ENCODE data around the gene TIMP2.

DNA sequence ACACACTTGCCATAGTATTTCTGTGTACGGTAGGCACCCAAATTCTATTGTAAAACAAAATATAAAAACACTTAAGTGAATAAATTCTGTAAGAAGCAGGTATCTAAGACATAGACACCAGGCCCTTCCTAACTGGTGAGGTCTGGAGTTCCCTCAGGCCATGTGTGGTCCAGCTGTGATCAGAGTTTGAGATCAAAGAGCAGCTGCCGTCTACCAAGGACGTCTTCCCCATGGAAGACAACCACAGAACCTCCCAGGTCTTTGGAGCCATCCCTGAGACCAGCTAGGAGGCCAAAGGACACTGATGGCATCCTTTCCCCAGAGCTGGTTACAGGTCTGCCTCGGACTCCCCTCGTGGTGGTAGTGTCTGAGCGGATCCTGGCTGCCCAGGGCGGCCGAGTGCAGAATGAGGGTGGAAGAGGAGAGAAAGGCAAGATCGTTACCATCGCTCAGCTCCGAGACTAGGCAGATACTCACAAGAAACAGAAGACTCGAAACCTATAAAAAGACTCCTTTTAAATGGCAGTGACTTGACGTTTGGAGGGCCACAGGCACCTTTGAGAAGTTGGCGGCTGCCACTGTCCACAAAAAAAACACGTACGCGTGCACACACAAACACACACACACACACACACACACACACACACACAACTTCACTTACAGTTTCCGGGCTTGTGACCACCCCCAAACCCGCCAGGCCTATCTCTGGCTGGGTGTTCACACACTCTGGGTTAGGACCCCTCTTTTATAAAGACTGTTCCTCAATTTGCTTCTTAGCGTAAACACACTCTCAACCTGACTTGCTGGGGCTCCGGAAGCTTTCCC lies 7.5 kb downstream of the TIMP2 start:
- TF ChIP-seq, protein P1, sequence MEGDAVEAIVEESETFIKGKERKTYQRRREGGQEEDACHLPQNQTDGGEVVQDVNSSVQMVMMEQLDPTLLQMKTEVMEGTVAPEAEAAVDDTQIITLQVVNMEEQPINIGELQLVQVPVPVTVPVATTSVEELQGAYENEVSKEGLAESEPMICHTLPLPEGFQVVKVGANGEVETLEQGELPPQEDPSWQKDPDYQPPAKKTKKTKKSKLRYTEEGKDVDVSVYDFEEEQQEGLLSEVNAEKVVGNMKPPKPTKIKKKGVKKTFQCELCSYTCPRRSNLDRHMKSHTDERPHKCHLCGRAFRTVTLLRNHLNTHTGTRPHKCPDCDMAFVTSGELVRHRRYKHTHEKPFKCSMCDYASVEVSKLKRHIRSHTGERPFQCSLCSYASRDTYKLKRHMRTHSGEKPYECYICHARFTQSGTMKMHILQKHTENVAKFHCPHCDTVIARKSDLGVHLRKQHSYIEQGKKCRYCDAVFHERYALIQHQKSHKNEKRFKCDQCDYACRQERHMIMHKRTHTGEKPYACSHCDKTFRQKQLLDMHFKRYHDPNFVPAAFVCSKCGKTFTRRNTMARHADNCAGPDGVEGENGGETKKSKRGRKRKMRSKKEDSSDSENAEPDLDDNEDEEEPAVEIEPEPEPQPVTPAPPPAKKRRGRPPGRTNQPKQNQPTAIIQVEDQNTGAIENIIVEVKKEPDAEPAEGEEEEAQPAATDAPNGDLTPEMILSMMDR (conservative IDR thresholded peaks at IDR 0.05; ENCODE audit: low read depth in 2 of 2) = no peak
- TF ChIP-seq, protein P2, sequence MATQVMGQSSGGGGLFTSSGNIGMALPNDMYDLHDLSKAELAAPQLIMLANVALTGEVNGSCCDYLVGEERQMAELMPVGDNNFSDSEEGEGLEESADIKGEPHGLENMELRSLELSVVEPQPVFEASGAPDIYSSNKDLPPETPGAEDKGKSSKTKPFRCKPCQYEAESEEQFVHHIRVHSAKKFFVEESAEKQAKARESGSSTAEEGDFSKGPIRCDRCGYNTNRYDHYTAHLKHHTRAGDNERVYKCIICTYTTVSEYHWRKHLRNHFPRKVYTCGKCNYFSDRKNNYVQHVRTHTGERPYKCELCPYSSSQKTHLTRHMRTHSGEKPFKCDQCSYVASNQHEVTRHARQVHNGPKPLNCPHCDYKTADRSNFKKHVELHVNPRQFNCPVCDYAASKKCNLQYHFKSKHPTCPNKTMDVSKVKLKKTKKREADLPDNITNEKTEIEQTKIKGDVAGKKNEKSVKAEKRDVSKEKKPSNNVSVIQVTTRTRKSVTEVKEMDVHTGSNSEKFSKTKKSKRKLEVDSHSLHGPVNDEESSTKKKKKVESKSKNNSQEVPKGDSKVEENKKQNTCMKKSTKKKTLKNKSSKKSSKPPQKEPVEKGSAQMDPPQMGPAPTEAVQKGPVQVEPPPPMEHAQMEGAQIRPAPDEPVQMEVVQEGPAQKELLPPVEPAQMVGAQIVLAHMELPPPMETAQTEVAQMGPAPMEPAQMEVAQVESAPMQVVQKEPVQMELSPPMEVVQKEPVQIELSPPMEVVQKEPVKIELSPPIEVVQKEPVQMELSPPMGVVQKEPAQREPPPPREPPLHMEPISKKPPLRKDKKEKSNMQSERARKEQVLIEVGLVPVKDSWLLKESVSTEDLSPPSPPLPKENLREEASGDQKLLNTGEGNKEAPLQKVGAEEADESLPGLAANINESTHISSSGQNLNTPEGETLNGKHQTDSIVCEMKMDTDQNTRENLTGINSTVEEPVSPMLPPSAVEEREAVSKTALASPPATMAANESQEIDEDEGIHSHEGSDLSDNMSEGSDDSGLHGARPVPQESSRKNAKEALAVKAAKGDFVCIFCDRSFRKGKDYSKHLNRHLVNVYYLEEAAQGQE (IDR thresholded peaks at IDR 0.05; ENCODE audit: unreplicated experiment) = no peak
- TF ChIP-seq POLR2AphosphoS5 (IDR thresholded peaks at IDR 0.05; ENCODE audit: low read depth) (no peak), EZH2phosphoT487 (IDR thresholded peaks at IDR 0.05; ENCODE audit: unreplicated experiment) (no peak), EZH2 (IDR thresholded peaks at IDR 0.05; ENCODE audit: low read depth, unreplicated experiment) (no peak), NANOG (IDR thresholded peaks at IDR 0.05; ENCODE audit: borderline replicate concordance) (no peak), CREB1 (CRISPR knock-in tag; IDR thresholded peaks at IDR 0.05; ENCODE audit: low read depth) (no peak), JUNB (IDR thresholded peaks at IDR 0.05; ENCODE audit: unreplicated experiment) (no peak), ZNF331 (CRISPR knock-in tag; IDR thresholded peaks at IDR 0.05; ENCODE audit: low read depth) (no peak), STAT1 (IDR thresholded peaks at IDR 0.05; ENCODE audit: unreplicated experiment) (no peak)
- TF ChIP-seq, protein P3, sequence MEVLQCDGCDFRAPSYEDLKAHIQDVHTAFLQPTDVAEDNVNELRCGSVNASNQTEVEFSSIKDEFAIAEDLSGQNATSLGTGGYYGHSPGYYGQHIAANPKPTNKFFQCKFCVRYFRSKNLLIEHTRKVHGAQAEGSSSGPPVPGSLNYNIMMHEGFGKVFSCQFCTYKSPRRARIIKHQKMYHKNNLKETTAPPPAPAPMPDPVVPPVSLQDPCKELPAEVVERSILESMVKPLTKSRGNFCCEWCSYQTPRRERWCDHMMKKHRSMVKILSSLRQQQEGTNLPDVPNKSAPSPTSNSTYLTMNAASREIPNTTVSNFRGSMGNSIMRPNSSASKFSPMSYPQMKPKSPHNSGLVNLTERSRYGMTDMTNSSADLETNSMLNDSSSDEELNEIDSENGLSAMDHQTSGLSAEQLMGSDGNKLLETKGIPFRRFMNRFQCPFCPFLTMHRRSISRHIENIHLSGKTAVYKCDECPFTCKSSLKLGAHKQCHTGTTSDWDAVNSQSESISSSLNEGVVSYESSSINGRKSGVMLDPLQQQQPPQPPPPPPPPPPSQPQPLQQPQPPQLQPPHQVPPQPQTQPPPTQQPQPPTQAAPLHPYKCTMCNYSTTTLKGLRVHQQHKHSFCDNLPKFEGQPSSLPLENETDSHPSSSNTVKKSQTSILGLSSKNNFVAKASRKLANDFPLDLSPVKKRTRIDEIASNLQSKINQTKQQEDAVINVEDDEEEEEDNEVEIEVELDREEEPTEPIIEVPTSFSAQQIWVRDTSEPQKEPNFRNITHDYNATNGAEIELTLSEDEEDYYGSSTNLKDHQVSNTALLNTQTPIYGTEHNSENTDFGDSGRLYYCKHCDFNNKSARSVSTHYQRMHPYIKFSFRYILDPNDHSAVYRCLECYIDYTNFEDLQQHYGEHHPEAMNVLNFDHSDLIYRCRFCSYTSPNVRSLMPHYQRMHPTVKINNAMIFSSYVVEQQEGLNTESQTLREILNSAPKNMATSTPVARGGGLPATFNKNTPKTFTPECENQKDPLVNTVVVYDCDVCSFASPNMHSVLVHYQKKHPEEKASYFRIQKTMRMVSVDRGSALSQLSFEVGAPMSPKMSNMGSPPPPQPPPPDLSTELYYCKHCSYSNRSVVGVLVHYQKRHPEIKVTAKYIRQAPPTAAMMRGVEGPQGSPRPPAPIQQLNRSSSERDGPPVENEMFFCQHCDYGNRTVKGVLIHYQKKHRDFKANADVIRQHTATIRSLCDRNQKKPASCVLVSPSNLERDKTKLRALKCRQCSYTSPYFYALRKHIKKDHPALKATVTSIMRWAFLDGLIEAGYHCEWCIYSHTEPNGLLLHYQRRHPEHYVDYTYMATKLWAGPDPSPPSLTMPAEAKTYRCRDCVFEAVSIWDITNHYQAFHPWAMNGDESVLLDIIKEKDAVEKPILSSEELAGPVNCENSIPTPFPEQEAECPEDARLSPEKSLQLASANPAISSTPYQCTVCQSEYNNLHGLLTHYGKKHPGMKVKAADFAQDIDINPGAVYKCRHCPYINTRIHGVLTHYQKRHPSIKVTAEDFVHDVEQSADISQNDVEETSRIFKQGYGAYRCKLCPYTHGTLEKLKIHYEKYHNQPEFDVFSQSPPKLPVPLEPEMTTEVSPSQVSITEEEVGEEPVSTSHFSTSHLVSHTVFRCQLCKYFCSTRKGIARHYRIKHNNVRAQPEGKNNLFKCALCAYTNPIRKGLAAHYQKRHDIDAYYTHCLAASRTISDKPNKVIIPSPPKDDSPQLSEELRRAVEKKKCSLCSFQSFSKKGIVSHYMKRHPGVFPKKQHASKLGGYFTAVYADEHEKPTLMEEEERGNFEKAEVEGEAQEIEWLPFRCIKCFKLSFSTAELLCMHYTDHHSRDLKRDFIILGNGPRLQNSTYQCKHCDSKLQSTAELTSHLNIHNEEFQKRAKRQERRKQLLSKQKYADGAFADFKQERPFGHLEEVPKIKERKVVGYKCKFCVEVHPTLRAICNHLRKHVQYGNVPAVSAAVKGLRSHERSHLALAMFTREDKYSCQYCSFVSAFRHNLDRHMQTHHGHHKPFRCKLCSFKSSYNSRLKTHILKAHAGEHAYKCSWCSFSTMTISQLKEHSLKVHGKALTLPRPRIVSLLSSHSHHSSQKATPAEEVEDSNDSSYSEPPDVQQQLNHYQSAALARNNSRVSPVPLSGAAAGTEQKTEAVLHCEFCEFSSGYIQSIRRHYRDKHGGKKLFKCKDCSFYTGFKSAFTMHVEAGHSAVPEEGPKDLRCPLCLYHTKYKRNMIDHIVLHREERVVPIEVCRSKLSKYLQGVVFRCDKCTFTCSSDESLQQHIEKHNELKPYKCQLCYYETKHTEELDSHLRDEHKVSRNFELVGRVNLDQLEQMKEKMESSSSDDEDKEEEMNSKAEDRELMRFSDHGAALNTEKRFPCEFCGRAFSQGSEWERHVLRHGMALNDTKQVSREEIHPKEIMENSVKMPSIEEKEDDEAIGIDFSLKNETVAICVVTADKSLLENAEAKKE (CRISPR knock-in tag; IDR thresholded peaks at IDR 0.05) = no peak
- TF ChIP-seq, protein P4, sequence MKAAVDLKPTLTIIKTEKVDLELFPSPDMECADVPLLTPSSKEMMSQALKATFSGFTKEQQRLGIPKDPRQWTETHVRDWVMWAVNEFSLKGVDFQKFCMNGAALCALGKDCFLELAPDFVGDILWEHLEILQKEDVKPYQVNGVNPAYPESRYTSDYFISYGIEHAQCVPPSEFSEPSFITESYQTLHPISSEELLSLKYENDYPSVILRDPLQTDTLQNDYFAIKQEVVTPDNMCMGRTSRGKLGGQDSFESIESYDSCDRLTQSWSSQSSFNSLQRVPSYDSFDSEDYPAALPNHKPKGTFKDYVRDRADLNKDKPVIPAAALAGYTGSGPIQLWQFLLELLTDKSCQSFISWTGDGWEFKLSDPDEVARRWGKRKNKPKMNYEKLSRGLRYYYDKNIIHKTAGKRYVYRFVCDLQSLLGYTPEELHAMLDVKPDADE (IDR thresholded peaks at IDR 0.05) = no peak

All from GM23338 (cell line).